Measurements from ENCODE around the gene ZNF799. TPM values are rescaled to one million over a fixed set of nuclear protein-coding genes. Genes with fewer than 3 reads are reported as not detected.

ZNF799 gene
- total and polyA plus RNA-seq, 9 donors, result 3.2 to 7.0 (median 5.1) TPM

- no peak for TF ChIP-seq EP300 (IDR thresholded peaks at IDR 0.05)
- no peak for TF ChIP-seq POLR2A (IDR thresholded peaks at IDR 0.05)
- TF ChIP-seq CTCF (IDR thresholded peaks at IDR 0.05), result no peak
- DNase-seq, result no peak
- intact Hi-C loops (cut with DNase I), result no loop called here
- H3K4me3 ChIP-seq, result no peak overlapping the region
- no peaks in the 10 kb centered on the region for H3K27me3 ChIP-seq
- peaks cover 0 to 7% of the 10 kb centered on the region in 2 donors for H3K9me3 ChIP-seq
- H3K36me3 ChIP-seq, result no peaks in the 10 kb centered on the region
- H3K4me1 ChIP-seq (ENCODE audit: insufficient read depth), result no peaks in the 10 kb centered on the region
- H3K27ac ChIP-seq, result no peak overlapping the region
- 73 to 91% (median 90%) methylated on average over 2 of the region's 2 CpGs for WGBS, 3 donors
These were observed 20.7 kb downstream of the ZNF799 start for GRCh38 chr19:12380444-12380737.

GRCh38 chr19:12379732-12380443, 21.2 kb downstream of the ZNF799 start:
- Histone ChIP-seq H3K9me3 (peaks cover 0 to 7% of the 10 kb centered on the region in 2 donors), H3K36me3 (no peaks in the 10 kb centered on the region), H3K27ac (no peak overlapping the region), H3K4me1 (ENCODE audit: insufficient read depth) (no peaks in the 10 kb centered on the region), H3K27me3 (no peaks in the 10 kb centered on the region), H3K4me3 (no peak overlapping the region)
- intact Hi-C loops (cut with DNase I), result no loop called here
- no peak for TF ChIP-seq CTCF (IDR thresholded peaks at IDR 0.05)
- TF ChIP-seq POLR2A (IDR thresholded peaks at IDR 0.05), result no peak
- no peak for TF ChIP-seq EP300 (IDR thresholded peaks at IDR 0.05)
- DNase-seq, result no peak
- WGBS, 3 donors, result 84 to 88% (median 87%) methylated on average over 5 of the region's 5 CpGs

- 92 to 100% (median 94%) methylated on average over 1 of the region's 1 CpG for WGBS, 3 donors
- no peaks in the 10 kb centered on the region for H3K36me3 ChIP-seq
- no peaks in the 10 kb centered on the region for H3K4me1 ChIP-seq (ENCODE audit: insufficient read depth)
- H3K27me3 ChIP-seq, result no peaks in the 10 kb centered on the region
- no peaks in the 10 kb centered on the region for H3K9me3 ChIP-seq
- TF ChIP-seq EP300 (IDR thresholded peaks at IDR 0.05) (no peak), POLR2A (IDR thresholded peaks at IDR 0.05) (no peak), CTCF (IDR thresholded peaks at IDR 0.05) (no peak)
- H3K27ac ChIP-seq, result no peak overlapping the region
- H3K4me3 ChIP-seq, result no peak overlapping the region
- intact Hi-C loops (cut with DNase I), result no loop called here
- no peak for DNase-seq
These were observed 27.0 kb downstream of the ZNF799 start for GRCh38 chr19:12374026-12374425.

- peak; percentile 94 to 98 (median 97) for DNase-seq
- 0 to 1% (median 1%) methylated on average over 26 to 51 of the region's 51 CpGs for WGBS, 3 donors
- no peaks in the 10 kb centered on the region for H3K27me3 ChIP-seq
- H3K27ac ChIP-seq, result peak within 1 kb of the TSS; percentile 58 to 95
- peak; percentile 48 to 90 (median 62) for TF ChIP-seq CTCF (IDR thresholded peaks at IDR 0.05)
- TF ChIP-seq EP300 (IDR thresholded peaks at IDR 0.05), result no peak
- TF ChIP-seq POLR2A (IDR thresholded peaks at IDR 0.05), result peak; percentile 87
- no peaks in the 10 kb centered on the region for H3K36me3 ChIP-seq
- H3K4me1 ChIP-seq (ENCODE audit: insufficient read depth), result peaks cover 8% of the 10 kb centered on the region
- peak within 1 kb of the TSS; percentile 69 for H3K4me3 ChIP-seq
- intact Hi-C loops (cut with DNase I), result loop anchor here in 1 of 4 donors (5.0 kb wide), 1 partner anchor 73 kb away; the partner anchor contains the start of gene ZNF44
- no peaks in the 10 kb centered on the region for H3K9me3 ChIP-seq
These were observed 35.6 kb downstream of the ZNF799 start, which contains the start of gene ZNF442 for GRCh38 chr19:12365236-12366162. TSS of gene ZNF442 (minus strand) at chr19:12365683. CDS start at chr19:12363631, 2,052 bp downstream.
